VCaP (cell line): ENCODE measurements around the gene TMEM63C.
A peak's percentile ranks its signal among the peaks of the same experiment; 100 is the strongest.

Experiments used
- H3K27ac ChIP-seq: fragments of 450-650 bp; 2 replicates; pipeline ENCODE4 v1.5.1; 2017
- CTCF ChIP-seq: fragments of 450-650 bp; conservative IDR thresholded peaks from 2 replicates; pipeline ENCODE4 v1.5.1; 2017; ENCODE audit warnings: mild to moderate bottlenecking, moderate library complexity

TMEM63C gene

GRCh38 chr14:77206877-77207389 lies 25.3 kb downstream of the TMEM63C start:
- no peak for TF ChIP-seq CTCF
- peak overlapping the region; percentile 99; the same call in 1 of the 2 replicates for H3K27ac ChIP-seq

GRCh38 chr14:77208291-77208978 lies 26.8 kb downstream of the TMEM63C start:
- peak overlapping the region; percentile 99 for H3K27ac ChIP-seq

GRCh38 chr14:77208979-77209318 lies 27.4 kb downstream of the TMEM63C start:
- no peak for TF ChIP-seq CTCF
- peak overlapping the region; percentile 99; the same call in 1 of the 2 replicates for H3K27ac ChIP-seq

More at GRCh38 chr14:77208291-77208978, 26.8 kb downstream of the TMEM63C start:
- no peak for TF ChIP-seq CTCF

GRCh38 chr14:77212097-77212870 lies 30.7 kb downstream of the TMEM63C start:
- H3K27ac ChIP-seq, result no peak overlapping the region
- TF ChIP-seq CTCF, result no peak

- H3K27ac ChIP-seq, result no peak overlapping the region; the same call in 1 of the 2 replicates
- TF ChIP-seq CTCF, result peak; percentile 96
Observed at GRCh38 chr14:77212943-77213678, 31.5 kb downstream of the TMEM63C start.

GRCh38 chr14:77213679-77214016 lies 32.0 kb downstream of the TMEM63C start:
- peak; percentile 6; the same call in 1 of the 2 replicates for TF ChIP-seq CTCF
- no peak overlapping the region for H3K27ac ChIP-seq

GRCh38 chr14:77214216-77214615 lies 32.6 kb downstream of the TMEM63C start:
- TF ChIP-seq CTCF, result no peak
- H3K27ac ChIP-seq, result no peak overlapping the region
